Measurements from ENCODE around the gene PDE4D.

- TF ChIP-seq CTCF (IDR thresholded peaks at IDR 0.05; ENCODE audit: insufficient read depth, low read depth, low read length): no peak
- TF ChIP-seq EZH2 (IDR thresholded peaks at IDR 0.05; ENCODE audit: insufficient read depth, low read length): no peak
Observed at GRCh38 chr5:59564895-59565294, 328.6 kb downstream of the PDE4D start.

Measured in astrocyte (in vitro differentiated cells and primary cell).